Upper lobe of right lung (tissue), 1 donor: ENCODE measurements around the gene NFXL1. TPM values are rescaled to one million over a fixed set of nuclear protein-coding genes. Genes with fewer than 3 reads are reported as not detected.

Experiments used
- ATAC-seq: fragments of 200-7000 bp; cut with Tn5 transposase; one replicate; pipeline ENCODE4 v1.9.1; 2020; ENCODE audit warnings: mild to moderate bottlenecking, moderate library complexity
- DNase-seq: peaks from one replicate; pipeline ENCODE4 v3.0.0-alpha.2; 2020
- H3K27ac ChIP-seq: fragments of 200-600 bp; one replicate; pipeline ENCODE4 v1.8.0; 2022
- H3K27me3 ChIP-seq: fragments of 200-600 bp; one replicate; pipeline ENCODE4 v1.8.0; 2022; ENCODE audit warnings: mild to moderate bottlenecking
- H3K36me3 ChIP-seq: fragments of 200-600 bp; one replicate; pipeline ENCODE4 v1.8.0; 2022
- H3K4me1 ChIP-seq: fragments of 200-600 bp; one replicate; pipeline ENCODE4 v1.8.0; 2022
- H3K4me3 ChIP-seq: fragments of 200-600 bp; one replicate; pipeline ENCODE4 v1.8.0; 2022; ENCODE audit warnings: mild to moderate bottlenecking
- H3K9me3 ChIP-seq: fragments of 200-600 bp; one replicate; pipeline ENCODE4 v1.8.0; 2022
- intact Hi-C: fragments of 100-400 bp; cut with DNase I; formaldehyde crosslinking; loops from one replicate; pipeline ENCODE4 v1.11.0; 2022
- total RNA-seq: library from RNA; stranded (reverse); fragmentation: NEBNext Ultra II Directional; extraction: Animal tissue kit (Norgen Biotek cat#: 25700); gene quantifications from one replicate; pipeline ENCODE4 v1.2.1, GENCODE V29; 2021
- TF ChIP-seq, protein P1 (sequence below): fragments of 200-600 bp; IDR thresholded peaks from one replicate; pipeline ENCODE4 v1.8.0; 2022; ENCODE audit warnings: antibody characterized with exemption
- donor health status: DM: no; HTN: yes; CAD: no; lungs with severe emphysema.

NFXL1 gene
- total RNA-seq, 1 donor from 2014 or later = 11.7 TPM

- intact Hi-C loops = no loop called here
- TF ChIP-seq, protein P1, sequence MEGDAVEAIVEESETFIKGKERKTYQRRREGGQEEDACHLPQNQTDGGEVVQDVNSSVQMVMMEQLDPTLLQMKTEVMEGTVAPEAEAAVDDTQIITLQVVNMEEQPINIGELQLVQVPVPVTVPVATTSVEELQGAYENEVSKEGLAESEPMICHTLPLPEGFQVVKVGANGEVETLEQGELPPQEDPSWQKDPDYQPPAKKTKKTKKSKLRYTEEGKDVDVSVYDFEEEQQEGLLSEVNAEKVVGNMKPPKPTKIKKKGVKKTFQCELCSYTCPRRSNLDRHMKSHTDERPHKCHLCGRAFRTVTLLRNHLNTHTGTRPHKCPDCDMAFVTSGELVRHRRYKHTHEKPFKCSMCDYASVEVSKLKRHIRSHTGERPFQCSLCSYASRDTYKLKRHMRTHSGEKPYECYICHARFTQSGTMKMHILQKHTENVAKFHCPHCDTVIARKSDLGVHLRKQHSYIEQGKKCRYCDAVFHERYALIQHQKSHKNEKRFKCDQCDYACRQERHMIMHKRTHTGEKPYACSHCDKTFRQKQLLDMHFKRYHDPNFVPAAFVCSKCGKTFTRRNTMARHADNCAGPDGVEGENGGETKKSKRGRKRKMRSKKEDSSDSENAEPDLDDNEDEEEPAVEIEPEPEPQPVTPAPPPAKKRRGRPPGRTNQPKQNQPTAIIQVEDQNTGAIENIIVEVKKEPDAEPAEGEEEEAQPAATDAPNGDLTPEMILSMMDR = no peak
- ATAC-seq = no peak
Measured at GRCh38 chr4:47801481-47802002, 112.8 kb downstream of the NFXL1 start.

DNA sequence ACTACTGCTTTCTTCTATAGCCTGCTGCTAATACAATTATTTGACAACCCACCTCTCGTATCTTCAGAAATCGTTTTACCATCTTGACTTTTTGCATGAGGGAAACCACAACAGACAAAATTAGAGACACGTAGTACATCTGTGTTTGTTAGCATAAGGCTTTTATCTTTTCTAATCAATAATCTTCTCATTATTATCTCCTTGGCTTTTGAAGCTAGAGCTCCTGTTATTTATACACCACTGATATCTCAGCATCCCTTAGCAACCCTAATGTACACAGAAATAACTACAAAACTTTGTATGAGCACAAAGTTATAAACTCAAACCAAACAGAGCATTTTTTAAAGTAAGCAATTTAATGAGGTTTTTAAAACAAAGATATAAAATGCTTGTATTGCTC is 116.2 kb downstream of the NFXL1 start:
- intact Hi-C loops = no loop called here
- Histone ChIP-seq H3K9me3 (no peaks in the 10 kb centered on the region), H3K27me3 (no peaks in the 10 kb centered on the region), H3K4me1 (no peaks in the 10 kb centered on the region), H3K27ac (no peak overlapping the region), H3K4me3 (no peak overlapping the region), H3K36me3 (no peaks in the 10 kb centered on the region)
- DNase-seq (no peak), ATAC-seq (no peak)
- TF ChIP-seq, protein P1 = no peak

More at GRCh38 chr4:47801481-47802002, 112.8 kb downstream of the NFXL1 start:
- no peak overlapping the region for H3K27ac ChIP-seq
- no peak for DNase-seq
- H3K9me3 ChIP-seq = no peaks in the 10 kb centered on the region
- no peaks in the 10 kb centered on the region for H3K27me3 ChIP-seq
- H3K4me1 ChIP-seq = no peaks in the 10 kb centered on the region
- no peaks in the 10 kb centered on the region for H3K36me3 ChIP-seq
- no peak overlapping the region for H3K4me3 ChIP-seq

Other genes starting within 250 kb of the NFXL1 start
- gene CORIN, start 76.5 kb downstream of the NFXL1 start, total RNA-seq = 3.7 TPM
- gene CNGA1, start 102.1 kb upstream of the NFXL1 start, total RNA-seq = not detected
- 2.0 TPM for gene NIPAL1, start 102.2 kb upstream of the NFXL1 start, total RNA-seq
- 4.4 TPM for gene TXK, start 219.7 kb upstream of the NFXL1 start, total RNA-seq